ENCODE data around the gene CD52. TPM values are rescaled to one million over a fixed set of nuclear protein-coding genes. Genes with fewer than 3 reads are reported as not detected.
A peak's percentile ranks its signal among the peaks of the same experiment; 100 is the strongest.

Gene CD52
- total RNA-seq, 1 donor, result 428 TPM

DNA sequence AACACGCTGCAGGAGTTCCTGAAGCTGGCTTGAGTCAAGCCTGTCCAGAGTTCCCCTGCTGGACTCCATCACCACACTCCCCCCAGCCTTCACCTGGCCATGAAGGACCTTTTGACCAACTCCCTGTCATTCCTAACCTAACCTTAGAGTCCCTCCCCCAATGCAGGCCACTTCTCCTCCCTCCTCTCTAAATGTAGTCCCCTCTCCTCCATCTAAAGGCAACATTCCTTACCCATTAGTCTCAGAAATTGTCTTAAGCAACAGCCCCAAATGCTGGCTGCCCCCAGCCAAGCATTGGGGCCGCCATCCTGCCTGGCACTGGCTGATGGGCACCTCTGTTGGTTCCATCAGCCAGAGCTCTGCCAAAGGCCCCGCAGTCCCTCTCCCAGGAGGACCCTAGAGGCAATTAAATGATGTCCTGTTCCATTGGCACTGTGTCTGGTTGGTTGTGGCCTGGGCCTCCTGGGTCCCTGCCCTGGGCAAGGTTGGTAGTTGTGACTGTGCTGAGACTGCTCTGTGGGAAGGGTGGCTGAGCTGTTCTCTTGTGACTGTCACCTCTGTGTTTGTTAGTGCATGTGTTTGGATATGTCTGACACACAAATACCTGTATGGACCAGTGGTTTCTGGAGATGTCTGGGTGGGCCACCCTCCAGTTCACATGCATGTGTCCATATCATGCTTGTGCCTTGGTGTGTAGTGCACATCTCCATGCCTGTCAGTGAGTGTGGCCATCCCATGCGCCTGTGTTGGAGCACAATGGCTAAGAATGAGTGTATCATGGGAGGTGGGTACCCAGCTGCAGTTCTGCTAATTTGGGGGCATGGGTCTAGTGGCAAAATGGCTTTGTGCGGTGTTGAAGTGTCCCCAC, 36.4 kb upstream of the CD52 start:
- H3K4me3 ChIP-seq (ENCODE audit: low read length), result peak overlapping the region; percentile 88

DNA sequence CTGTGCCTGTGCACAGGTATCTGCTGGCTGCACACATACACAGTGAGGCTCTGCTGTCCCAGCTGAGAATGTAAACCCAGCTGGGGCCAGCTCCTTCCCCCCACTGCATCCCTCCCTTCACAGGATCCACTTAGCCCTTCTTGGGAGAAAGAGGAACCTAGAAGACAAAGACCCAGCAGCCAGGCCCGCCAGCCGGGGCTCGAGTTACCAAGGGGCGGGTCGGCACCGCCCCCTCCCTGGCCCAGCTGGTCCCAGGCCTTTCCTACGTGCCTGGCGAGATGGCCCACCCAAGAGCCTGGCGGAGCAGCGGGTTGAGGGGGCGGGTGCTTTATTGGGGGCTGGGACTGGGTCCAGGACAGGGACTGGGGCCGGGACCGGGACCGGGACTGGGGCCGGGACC, 35.8 kb upstream of the CD52 start:
- no peaks in the 10 kb centered on the region for H3K9me3 ChIP-seq (ENCODE audit: low read depth, low read length)
- H3K27me3 ChIP-seq (ENCODE audit: insufficient read depth, low read length), result no peaks in the 10 kb centered on the region
- no peak overlapping the region for H3K4me3 ChIP-seq (ENCODE audit: low read length)
- H3K4me1 ChIP-seq (ENCODE audit: insufficient read depth, low read length), result peaks cover 93% of the 10 kb centered on the region

More for the DNA sequence above, 36.4 kb upstream of the CD52 start:
- no peaks in the 10 kb centered on the region for H3K27me3 ChIP-seq (ENCODE audit: insufficient read depth, low read length)
- H3K9me3 ChIP-seq (ENCODE audit: low read depth, low read length), result no peaks in the 10 kb centered on the region
- H3K4me1 ChIP-seq (ENCODE audit: insufficient read depth, low read length), result peaks cover 93% of the 10 kb centered on the region

DNA sequence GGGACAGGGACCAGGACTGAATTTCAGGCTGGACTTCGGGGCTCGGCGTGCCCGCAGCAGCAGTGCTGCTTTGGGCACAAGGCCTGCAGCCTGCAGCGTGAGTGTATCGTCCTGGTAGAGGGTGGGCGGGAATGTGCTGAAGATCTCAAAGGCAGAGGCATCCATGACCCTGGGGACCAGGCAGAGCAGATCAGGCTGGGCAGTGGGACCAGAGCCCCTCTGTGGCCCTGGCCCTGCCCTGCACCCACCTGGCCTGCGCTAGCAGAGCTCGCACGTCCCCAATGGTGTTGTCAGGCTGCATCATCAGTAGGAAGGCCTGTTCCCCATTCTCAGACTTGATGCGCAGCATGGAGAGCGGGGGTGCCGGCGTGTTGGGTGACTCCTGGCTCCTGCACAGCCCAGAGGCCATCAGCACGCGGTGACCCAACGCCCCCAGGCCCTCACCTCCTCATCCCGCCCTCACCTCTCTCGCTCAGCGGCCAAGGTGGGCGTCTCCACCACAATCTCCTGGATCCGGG, 35.3 kb upstream of the CD52 start:
- no peaks in the 10 kb centered on the region for H3K9me3 ChIP-seq (ENCODE audit: low read depth, low read length)
- H3K4me3 ChIP-seq (ENCODE audit: low read length), result no peak overlapping the region
- no peaks in the 10 kb centered on the region for H3K27me3 ChIP-seq (ENCODE audit: insufficient read depth, low read length)
- peaks cover 93% of the 10 kb centered on the region for H3K4me1 ChIP-seq (ENCODE audit: insufficient read depth, low read length)

DNA sequence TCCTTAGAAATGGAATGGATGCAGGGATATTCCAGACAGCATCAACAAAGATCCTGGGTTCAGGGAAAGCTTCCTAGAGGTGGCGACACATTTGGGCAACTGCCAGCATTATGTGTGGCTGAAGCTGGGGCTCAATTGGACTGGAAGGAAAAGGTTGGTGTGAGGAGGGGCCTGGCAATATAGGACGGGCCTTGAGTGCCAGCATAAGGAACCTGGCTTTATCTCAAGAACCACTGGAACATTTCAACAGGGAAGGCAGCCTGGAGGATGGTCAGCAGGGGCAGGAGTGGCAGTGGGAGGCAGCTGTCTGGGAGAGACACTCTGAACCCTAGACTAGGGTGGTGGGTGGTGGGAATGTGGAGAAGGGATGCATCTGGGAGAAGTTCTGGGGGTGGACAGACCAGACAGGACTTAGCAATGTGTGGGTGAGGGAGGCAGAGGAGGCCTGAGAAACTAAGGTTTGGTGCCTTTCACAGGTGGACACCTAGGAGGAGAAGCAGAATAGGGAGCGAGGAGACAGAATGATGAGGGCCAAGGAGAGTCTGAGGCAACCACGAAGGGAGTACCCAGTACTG, 34.4 kb upstream of the CD52 start:
- Histone ChIP-seq H3K9me3 (ENCODE audit: low read depth, low read length) (no peaks in the 10 kb centered on the region), H3K4me3 (ENCODE audit: low read length) (no peak overlapping the region), H3K27me3 (ENCODE audit: insufficient read depth, low read length) (no peaks in the 10 kb centered on the region), H3K4me1 (ENCODE audit: insufficient read depth, low read length) (peaks cover 93% of the 10 kb centered on the region)

DNA sequence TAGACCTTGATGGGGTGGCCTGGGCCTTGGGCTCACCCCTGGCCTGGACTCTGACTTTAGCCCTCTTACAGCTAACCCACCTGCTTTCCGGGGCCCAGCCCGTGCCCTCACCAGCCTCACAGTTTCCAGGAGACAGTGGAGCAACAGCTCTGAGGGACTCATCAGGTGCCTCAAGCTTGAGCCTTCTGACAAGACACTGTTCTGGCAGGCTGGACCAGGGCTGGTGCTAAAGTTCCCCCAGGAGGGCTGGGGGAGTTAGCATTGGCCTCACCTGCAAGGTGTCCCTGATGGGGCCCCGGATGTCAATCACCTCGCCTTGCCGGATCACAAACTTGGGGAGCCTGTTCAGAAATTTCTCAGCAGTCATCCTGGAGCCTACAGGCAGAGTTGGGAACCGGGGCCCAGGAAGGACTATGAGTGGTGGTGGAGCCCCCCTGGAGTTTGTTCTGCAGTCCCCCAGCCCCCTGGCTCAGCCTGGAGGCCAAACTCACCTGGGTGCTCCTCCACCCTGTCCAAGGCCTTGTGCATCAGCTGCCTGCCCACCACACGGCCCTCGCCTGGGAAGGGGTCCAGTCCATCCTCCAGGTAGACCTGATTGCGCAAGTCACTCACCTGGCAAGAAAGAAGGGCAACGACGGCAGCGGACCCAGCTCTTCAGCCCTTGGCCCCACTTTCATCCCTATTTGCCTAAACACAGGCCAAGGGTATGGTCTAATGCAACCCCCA, 33.7 kb upstream of the CD52 start:
- Histone ChIP-seq H3K9me3 (ENCODE audit: low read depth, low read length) (no peaks in the 10 kb centered on the region), H3K4me1 (ENCODE audit: insufficient read depth, low read length) (peaks cover 93% of the 10 kb centered on the region), H3K27me3 (ENCODE audit: insufficient read depth, low read length) (no peaks in the 10 kb centered on the region), H3K4me3 (ENCODE audit: low read length) (no peak overlapping the region)

DNA sequence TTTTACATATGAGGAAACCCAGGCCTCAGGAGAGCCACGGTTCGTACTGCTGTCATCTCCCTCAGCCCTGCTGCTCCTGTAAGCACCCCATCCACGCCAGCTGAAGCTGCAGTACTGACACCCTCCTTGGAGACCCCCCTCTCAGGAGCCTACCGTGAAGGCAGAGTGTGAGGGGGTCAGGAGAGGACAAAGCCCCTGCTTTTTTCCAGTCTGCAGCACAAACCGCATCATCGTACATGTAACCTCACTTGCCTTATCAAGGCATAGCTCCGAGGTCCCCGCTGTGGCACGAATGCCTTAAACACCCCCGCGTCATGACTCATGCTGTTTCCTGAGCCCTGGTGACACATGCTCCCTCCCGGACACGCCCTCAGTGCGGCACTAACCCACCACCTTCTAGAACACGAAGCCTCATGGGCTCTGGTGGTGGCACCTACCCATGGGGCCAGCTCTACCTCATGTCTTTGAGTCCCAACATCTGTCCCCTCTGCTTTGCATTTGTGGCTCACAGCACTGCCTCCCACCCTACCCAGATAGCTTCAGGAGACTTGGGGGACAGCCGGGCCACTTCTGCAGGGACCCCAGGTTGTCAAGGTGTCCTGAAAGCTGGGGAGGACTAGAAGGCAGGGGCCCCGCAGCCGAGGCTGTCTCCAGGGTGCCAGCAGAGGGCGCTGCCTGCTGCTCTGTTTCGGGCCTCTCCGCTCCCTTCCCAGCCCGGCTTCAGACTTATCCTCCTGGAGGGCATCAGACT, 33.0 kb upstream of the CD52 start:
- H3K4me3 ChIP-seq (ENCODE audit: low read length), result no peak overlapping the region
- peaks cover 94% of the 10 kb centered on the region for H3K4me1 ChIP-seq (ENCODE audit: insufficient read depth, low read length)
- H3K27me3 ChIP-seq (ENCODE audit: insufficient read depth, low read length), result no peaks in the 10 kb centered on the region
- H3K9me3 ChIP-seq (ENCODE audit: low read depth, low read length), result no peaks in the 10 kb centered on the region

DNA sequence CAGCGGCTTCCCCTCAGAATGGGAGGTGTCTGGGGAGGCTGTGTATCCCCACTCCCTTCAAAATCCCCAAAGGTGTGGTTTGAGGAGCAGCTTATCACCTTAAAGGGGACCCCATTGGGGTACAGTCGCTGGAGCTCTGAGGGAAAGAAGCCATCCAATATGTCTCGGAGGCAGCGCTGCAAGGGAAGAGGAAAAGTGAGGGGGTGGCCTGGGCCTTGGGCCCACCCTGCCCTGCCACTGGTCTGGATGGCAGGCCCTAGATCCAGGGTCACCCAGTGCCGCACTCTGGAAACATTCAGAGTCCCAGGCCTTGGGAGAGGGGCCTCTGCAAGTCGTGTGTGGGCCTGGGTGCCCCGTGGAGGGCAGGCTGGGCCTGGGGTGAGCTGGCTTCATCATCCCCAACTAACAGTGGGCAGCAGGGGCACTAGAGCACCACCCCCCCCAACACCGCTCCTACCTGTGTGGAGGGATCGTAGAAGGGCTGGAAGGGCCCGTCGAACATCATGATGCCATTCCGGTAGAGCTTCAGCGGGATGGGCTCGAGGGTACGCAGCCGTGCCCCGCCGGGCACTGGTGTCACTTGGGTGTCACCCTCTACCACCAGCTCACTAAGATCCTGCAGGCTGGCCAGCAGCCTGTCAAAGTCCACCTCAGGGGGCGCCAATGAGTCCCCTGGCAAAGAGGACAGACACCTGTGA, 32.2 kb upstream of the CD52 start:
- Histone ChIP-seq H3K4me1 (ENCODE audit: insufficient read depth, low read length) (peaks cover 100% of the 10 kb centered on the region), H3K4me3 (ENCODE audit: low read length) (no peak overlapping the region), H3K27me3 (ENCODE audit: insufficient read depth, low read length) (no peaks in the 10 kb centered on the region), H3K9me3 (ENCODE audit: low read depth, low read length) (no peaks in the 10 kb centered on the region)

DNA sequence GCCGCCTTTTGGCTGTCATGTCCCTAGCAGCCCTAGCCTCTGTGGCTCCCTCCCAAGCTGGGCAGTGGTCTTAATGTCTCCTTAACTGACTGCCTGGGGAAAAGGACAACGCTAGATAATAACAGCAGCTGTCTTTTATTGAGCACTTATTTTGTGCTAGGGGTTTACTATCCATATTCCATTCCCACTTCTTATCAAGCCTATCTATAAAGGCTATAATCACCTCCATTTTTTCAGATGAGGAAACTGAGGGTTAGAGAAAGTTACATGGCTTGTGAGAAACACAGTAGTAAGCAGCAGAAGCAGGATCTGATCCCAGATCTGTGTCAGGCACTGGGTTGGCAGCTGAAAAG, 31.7 kb upstream of the CD52 start:
- Histone ChIP-seq H3K4me3 (ENCODE audit: low read length) (no peak overlapping the region), H3K9me3 (ENCODE audit: low read depth, low read length) (no peaks in the 10 kb centered on the region), H3K4me1 (ENCODE audit: insufficient read depth, low read length) (peaks cover 100% of the 10 kb centered on the region), H3K27me3 (ENCODE audit: insufficient read depth, low read length) (no peaks in the 10 kb centered on the region)

DNA sequence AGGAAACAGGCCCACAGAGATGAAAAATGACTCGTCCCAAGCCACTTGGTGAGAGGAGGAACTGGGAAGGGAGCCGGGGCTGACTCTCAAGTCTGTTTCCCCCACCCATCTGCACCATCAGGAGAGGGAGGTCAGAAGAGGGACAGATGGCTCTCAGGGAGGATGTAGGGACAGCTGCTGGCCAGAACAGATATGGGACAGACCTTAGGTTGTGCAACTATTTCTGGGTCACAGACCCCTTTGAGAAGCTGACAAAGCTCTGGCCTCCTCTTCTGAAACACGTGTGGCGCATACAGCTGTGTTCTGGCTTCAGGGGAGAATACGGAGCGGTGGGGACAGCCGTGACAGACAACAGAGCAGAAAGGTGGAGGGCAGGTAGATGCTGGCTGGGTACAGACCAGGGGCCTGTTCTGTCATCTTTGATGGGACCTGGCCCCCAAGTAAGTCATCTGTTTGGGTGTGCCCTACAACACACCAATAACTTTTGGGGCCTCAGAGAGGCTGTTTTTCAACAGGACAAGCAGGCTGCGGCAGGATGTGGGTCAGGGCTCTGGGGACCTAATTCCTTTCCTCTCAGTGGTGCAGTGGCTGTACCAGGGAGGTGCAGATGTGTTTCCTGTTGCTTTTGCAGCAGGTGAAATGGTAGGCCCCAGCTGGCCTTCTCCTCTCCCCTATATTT, 30.6 kb upstream of the CD52 start:
- no peak overlapping the region for H3K4me3 ChIP-seq (ENCODE audit: low read length)
- H3K9me3 ChIP-seq (ENCODE audit: low read depth, low read length), result no peaks in the 10 kb centered on the region
- H3K4me1 ChIP-seq (ENCODE audit: insufficient read depth, low read length), result peaks cover 100% of the 10 kb centered on the region
- no peaks in the 10 kb centered on the region for H3K27me3 ChIP-seq (ENCODE audit: insufficient read depth, low read length)

DNA sequence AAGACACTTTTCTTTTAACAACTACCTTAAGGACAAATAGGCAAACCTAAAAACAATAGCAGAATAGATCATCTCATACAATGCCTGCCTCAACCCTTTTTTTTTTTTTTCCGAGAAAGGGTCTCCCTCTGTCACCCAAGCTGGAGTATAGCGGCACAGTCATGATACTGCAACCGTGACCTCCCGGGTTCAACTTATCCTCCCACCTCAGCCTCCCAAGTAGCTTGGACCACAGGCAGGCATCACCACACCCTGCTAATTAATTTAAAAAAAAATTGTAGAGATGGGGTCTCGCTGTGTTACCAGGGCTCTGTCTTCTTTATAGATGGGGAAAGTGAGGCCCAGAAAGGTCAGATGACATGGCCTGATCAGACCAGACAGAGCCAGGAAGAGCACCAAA, 29.9 kb upstream of the CD52 start:
- H3K27me3 ChIP-seq (ENCODE audit: insufficient read depth, low read length), result no peaks in the 10 kb centered on the region
- H3K4me3 ChIP-seq (ENCODE audit: low read length), result no peak overlapping the region

DNA sequence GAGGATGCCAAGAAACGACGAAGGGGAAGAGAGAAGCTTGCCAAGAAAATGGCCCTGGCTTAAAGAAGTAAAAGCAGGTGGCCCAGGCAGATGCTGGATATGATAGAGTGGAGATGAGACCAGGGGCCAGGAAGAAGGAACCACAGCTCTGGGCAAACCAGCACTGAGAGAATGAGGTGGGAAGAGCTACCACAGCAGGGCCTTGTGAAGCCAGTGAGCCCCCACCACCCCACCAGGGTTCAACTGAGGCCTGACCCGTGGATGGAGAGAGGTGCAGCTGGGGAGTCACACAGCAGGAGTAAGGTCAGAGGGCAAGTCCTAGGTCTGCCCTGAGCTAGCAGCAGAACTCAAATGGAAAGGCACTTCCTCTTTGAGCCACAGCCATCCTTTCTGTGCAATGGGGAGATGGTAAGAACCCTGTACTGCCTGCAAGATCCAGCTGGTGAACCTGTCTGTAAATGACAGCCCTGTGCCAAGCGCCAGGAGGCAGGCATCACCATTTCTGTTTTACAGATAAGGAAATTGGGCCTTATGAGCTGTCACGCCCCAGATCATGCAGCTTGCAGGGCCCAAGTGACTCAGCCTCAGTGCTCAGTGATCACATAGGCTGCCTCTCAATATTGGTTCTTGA, 29.3 kb upstream of the CD52 start:
- H3K4me3 ChIP-seq (ENCODE audit: low read length), result no peak overlapping the region
- H3K4me1 ChIP-seq (ENCODE audit: insufficient read depth, low read length), result peaks cover 100% of the 10 kb centered on the region
- H3K27me3 ChIP-seq (ENCODE audit: insufficient read depth, low read length), result no peaks in the 10 kb centered on the region
- H3K9me3 ChIP-seq (ENCODE audit: low read depth, low read length), result no peaks in the 10 kb centered on the region

More for the DNA sequence above, 29.9 kb upstream of the CD52 start:
- Histone ChIP-seq H3K9me3 (ENCODE audit: low read depth, low read length) (no peaks in the 10 kb centered on the region), H3K4me1 (ENCODE audit: insufficient read depth, low read length) (peaks cover 100% of the 10 kb centered on the region)

DNA sequence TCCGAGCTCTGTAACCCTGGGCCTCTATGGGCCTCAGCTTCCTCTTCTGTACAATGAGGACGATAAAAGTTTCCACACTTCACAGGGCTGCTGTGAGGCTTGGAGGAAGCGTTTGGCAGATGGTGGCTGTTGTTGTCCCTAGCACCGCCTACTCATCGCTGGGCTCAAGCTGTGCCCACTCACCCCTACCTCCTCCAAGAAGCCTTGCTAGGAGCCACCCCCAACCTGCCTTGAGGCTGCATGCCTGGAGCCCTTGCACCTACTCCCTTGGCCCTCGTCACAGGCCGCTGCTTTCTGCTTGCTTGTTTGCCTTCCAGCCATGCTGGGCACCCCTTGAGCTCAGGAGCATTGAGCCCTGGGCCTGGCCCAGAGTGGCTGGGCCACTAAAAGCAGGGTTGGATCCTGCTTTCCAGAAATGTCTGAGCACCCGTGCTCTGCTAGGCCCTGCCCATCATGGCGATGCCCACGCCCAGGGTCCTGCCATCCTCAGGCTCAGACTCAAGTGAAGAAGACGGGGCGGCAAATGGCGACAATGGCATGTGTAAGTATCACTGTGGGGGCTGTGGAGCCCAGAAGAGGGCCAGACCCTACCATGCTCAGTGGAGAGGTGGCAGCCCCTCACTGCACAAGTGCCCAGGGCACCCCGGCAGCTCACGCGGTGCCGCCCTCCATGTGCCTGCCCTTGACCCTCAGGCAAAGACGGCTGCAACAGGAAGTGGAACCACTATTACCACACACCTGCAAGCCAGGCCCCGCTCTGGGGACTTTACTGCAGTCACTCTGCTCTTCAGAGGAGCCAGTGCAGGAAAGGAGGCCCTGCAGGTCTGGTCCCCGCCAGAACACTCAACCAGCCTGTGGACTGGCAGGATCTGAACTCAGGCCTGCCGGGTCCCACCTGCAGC, 28.3 kb upstream of the CD52 start:
- no peak overlapping the region for H3K4me3 ChIP-seq (ENCODE audit: low read length)

More for the DNA sequence above, 28.3 kb upstream of the CD52 start:
- peaks cover 94% of the 10 kb centered on the region for H3K4me1 ChIP-seq (ENCODE audit: insufficient read depth, low read length)
- no peaks in the 10 kb centered on the region for H3K27me3 ChIP-seq (ENCODE audit: insufficient read depth, low read length)
- no peaks in the 10 kb centered on the region for H3K9me3 ChIP-seq (ENCODE audit: low read depth, low read length)

Data from mononuclear cell (primary cell).